ENCODE measurements around the gene MDFIC.

Gene MDFIC

DNA sequence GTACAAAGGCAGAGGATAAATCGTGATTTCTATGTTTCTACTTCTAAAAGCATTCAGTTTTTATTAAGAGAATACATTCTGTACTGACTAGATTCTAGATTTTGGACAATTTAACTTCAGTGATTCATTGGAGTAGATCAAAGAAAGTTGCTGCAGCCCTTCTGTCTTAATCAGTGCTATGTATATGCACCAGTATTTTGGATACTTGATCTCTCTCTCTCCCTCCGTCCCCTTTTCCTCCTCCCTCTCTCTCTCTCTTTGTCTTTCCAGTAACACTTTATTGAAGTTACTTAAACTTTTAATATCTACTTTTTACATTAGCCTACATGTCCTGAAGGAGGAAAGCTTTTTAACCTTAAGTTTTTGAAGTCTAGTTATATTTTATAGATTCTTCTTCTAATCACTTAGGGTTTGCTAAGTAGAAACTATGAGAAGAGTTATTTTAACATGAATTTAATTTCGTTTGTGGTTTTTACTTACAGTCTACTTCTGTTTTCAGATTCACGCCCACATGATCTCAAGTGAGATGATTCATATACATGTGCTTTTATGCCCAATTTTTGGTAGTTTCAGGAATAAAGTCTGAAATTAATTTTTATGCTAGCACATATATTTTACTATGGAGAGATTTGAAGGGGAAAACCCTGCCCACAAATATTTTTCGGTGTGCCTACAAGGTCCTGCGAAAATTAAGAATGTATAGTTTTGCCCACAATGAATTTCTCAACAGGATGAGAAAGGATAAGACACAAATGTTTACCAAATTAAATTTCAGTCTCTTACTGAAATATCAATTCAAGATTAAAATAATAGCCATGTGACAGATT lies 9.1 kb downstream of the MDFIC start:
- Histone ChIP-seq H3K36me3 (ENCODE audit: insufficient read depth, low read length) (no peaks in the 10 kb centered on the region), H3K27ac (peak overlapping the region; percentile 95), H3K9ac (ENCODE audit: insufficient read length) (peak overlapping the region; percentile 64), H3K9me3 (ENCODE audit: low read depth, low read length) (no peaks in the 10 kb centered on the region), H3K4me3 (peak overlapping the region; percentile 64)
- peak; percentile 73 for DNase-seq (ENCODE audit: low read depth, low spot score)
- TF ChIP-seq FOXP2 (optimal IDR thresholded peaks at IDR 0.05; ENCODE audit: control extremely low read depth, extremely low read length, insufficient read depth) = no peak
- TF ChIP-seq EZH2 (IDR thresholded peaks at IDR 0.05) = no peak
- no peak for TF ChIP-seq POLR2AphosphoS5 (IDR thresholded peaks at IDR 0.05; ENCODE audit: borderline replicate concordance, low read depth, low read length)

DNA sequence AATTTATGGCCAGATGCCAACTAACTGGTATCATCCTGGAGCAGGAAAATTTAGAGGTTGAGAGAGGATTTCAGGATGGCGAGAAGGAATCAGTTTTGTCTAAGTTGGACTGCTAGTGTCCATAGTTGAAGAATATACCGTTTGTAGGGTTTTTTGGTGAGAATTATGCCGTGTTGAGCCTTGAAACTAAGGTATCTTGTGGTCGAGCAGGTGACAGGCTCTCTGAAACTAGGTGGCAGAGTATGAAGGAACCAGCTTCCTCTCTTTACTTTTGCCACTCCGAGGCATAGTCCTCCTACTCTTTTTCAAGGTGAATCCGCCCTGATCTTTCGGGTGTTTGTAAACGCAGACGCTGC lies 9.7 kb downstream of the MDFIC start:
- H3K27ac ChIP-seq = peak overlapping the region; percentile 95
- no peak for DNase-seq (ENCODE audit: low read depth, low spot score)
- H3K9me3 ChIP-seq (ENCODE audit: low read depth, low read length) = no peaks in the 10 kb centered on the region
- H3K36me3 ChIP-seq (ENCODE audit: insufficient read depth, low read length) = no peaks in the 10 kb centered on the region
- no peak overlapping the region for H3K9ac ChIP-seq (ENCODE audit: insufficient read length)
- H3K4me3 ChIP-seq = peak overlapping the region; percentile 64
- TF ChIP-seq POLR2AphosphoS5 (IDR thresholded peaks at IDR 0.05; ENCODE audit: borderline replicate concordance, low read depth, low read length) (no peak), FOXP2 (optimal IDR thresholded peaks at IDR 0.05; ENCODE audit: control extremely low read depth, extremely low read length, insufficient read depth) (no peak), EZH2 (IDR thresholded peaks at IDR 0.05) (no peak)

DNA sequence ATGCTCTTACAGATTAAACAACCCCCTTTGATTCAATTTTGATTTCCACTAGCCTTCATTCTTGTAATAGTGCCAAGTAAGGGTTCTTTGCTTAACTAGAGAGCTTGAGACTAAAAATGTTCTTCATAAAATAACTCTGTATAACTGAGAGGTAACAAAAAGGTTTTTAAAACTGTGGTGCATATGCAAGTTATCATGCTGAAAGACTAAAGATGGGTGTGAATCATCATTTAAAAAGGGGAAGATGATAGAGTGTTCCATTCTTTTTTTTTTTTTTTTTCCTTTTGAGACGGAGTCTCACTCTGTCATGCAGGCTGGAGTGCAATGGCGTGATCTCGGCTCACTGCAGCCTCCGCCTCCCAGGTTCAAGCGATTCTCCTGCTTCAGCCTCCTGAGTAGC lies 11.1 kb downstream of the MDFIC start:
- H3K27ac ChIP-seq = no peak overlapping the region
- H3K9ac ChIP-seq (ENCODE audit: insufficient read length) = no peak overlapping the region
- H3K4me3 ChIP-seq = no peak overlapping the region
- TF ChIP-seq FOXP2 (optimal IDR thresholded peaks at IDR 0.05; ENCODE audit: control extremely low read depth, extremely low read length, insufficient read depth) (no peak), POLR2AphosphoS5 (IDR thresholded peaks at IDR 0.05; ENCODE audit: borderline replicate concordance, low read depth, low read length) (no peak), EZH2 (IDR thresholded peaks at IDR 0.05) (no peak)
- H3K9me3 ChIP-seq (ENCODE audit: low read depth, low read length) = no peaks in the 10 kb centered on the region
- DNase-seq (ENCODE audit: low read depth, low spot score) = no peak
- no peaks in the 10 kb centered on the region for H3K36me3 ChIP-seq (ENCODE audit: insufficient read depth, low read length)

DNA sequence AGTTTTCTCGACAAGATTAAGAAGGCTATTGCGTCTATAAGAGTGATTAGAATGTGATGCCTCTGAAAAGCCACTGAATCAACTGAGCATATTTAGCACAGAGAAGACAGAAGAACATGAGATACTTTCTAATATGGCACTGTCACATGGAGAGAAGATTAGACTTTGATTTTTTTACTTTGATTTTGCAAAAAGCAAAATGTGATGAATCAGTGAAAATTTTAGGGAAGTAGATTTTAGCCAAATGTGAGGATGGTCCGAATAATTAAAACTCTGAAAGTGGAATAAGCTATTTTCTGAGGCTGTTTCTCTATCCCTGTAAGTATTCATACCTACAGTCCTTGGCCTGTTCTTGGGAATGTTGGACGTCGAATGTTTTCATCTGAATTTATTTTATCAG lies 11.8 kb downstream of the MDFIC start:
- Histone ChIP-seq H3K9ac (ENCODE audit: insufficient read length) (no peak overlapping the region), H3K9me3 (ENCODE audit: low read depth, low read length) (no peaks in the 10 kb centered on the region), H3K27ac (no peak overlapping the region), H3K36me3 (ENCODE audit: insufficient read depth, low read length) (peaks cover 3% of the 10 kb centered on the region; the same call in 1 of the 2 replicates), H3K4me3 (no peak overlapping the region)
- no peak for DNase-seq (ENCODE audit: low read depth, low spot score)
- no peak for TF ChIP-seq EZH2 (IDR thresholded peaks at IDR 0.05)
- no peak for TF ChIP-seq POLR2AphosphoS5 (IDR thresholded peaks at IDR 0.05; ENCODE audit: borderline replicate concordance, low read depth, low read length)
- TF ChIP-seq FOXP2 (optimal IDR thresholded peaks at IDR 0.05; ENCODE audit: control extremely low read depth, extremely low read length, insufficient read depth) = no peak

DNA sequence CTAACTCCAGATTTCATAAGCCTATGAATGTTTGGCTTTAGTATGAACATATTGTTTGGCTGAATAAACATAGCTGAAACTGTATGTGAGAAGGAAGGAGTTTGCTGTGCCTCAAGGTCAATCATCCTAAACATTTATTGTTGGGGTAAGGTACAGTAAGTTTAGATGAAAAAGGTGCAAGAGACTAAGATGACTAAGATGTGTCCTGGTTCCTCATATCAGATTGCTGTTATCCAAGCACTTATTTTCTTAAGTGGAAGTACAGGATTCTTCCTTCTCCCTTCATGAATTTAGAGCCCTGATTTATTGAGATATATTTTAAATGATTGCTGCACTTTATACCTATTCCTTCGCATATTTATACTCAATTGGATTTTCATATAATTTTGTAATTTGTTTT lies 12.2 kb downstream of the MDFIC start:
- peaks cover 7% of the 10 kb centered on the region; the same call in 1 of the 2 replicates for H3K36me3 ChIP-seq (ENCODE audit: insufficient read depth, low read length)
- no peaks in the 10 kb centered on the region for H3K9me3 ChIP-seq (ENCODE audit: low read depth, low read length)
- TF ChIP-seq POLR2AphosphoS5 (IDR thresholded peaks at IDR 0.05; ENCODE audit: borderline replicate concordance, low read depth, low read length) (no peak), EZH2 (IDR thresholded peaks at IDR 0.05) (no peak), FOXP2 (optimal IDR thresholded peaks at IDR 0.05; ENCODE audit: control extremely low read depth, extremely low read length, insufficient read depth) (no peak)
- H3K4me3 ChIP-seq = no peak overlapping the region
- DNase-seq (ENCODE audit: low read depth, low spot score) = no peak
- no peak overlapping the region for H3K9ac ChIP-seq (ENCODE audit: insufficient read length)
- no peak overlapping the region for H3K27ac ChIP-seq

DNA sequence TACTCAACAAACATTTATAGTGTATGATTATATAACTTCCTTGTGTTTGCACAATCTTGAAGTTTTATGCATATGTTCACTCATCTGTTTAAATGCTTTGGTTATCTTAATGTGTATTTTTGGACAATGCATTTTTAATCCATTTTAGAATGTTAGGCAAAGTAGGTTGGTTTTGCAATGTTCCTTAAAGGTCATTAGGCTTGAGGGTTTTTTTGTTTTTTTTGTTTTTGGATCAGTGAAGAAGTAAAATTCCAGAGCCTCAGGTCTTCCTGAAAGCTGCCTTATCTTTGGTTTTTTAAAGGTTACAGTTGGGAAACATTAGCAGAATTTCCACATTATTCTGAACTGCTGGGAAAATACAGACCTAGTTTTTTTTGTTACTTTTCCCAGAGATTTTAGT lies 12.8 kb downstream of the MDFIC start:
- TF ChIP-seq FOXP2 (optimal IDR thresholded peaks at IDR 0.05; ENCODE audit: control extremely low read depth, extremely low read length, insufficient read depth) (no peak), EZH2 (IDR thresholded peaks at IDR 0.05) (no peak)
- no peaks in the 10 kb centered on the region for H3K9me3 ChIP-seq (ENCODE audit: low read depth, low read length)
- peak overlapping the region; percentile 26 for H3K9ac ChIP-seq (ENCODE audit: insufficient read length)
- no peak for DNase-seq (ENCODE audit: low read depth, low spot score)
- no peak overlapping the region for H3K27ac ChIP-seq
- peaks cover 7% of the 10 kb centered on the region; the same call in 1 of the 2 replicates for H3K36me3 ChIP-seq (ENCODE audit: insufficient read depth, low read length)
- peak overlapping the region; percentile 5; the same call in 1 of the 2 replicates for H3K4me3 ChIP-seq

DNA sequence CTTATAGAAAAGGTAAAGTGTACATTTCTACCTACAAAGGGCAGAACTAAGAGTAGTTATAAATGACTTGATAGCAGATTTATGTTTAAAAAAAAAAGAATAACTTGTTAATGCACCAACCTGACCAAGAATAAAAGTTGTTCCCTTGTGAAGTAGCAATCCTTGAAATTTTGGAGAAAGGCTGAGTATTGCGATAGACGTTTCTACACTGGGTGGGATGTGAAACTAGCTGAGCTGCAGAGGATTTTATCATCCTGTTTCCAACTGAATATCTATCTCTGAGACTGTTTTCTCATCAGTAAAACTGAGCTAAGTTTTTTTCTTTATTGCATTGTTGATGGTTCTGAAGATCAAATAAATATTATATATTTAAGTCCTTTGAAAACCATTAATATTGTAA lies 14.6 kb downstream of the MDFIC start:
- no peaks in the 10 kb centered on the region for H3K9me3 ChIP-seq (ENCODE audit: low read depth, low read length)
- peaks cover 7% of the 10 kb centered on the region; the same call in 1 of the 2 replicates for H3K36me3 ChIP-seq (ENCODE audit: insufficient read depth, low read length)
- DNase-seq (ENCODE audit: low read depth, low spot score) = no peak
- no peak overlapping the region for H3K9ac ChIP-seq (ENCODE audit: insufficient read length)
- H3K27ac ChIP-seq = no peak overlapping the region
- TF ChIP-seq FOXP2 (optimal IDR thresholded peaks at IDR 0.05; ENCODE audit: control extremely low read depth, extremely low read length, insufficient read depth) = no peak
- no peak for TF ChIP-seq POLR2AphosphoS5 (IDR thresholded peaks at IDR 0.05; ENCODE audit: borderline replicate concordance, low read depth, low read length)
- TF ChIP-seq EZH2 (IDR thresholded peaks at IDR 0.05) = no peak
- no peak overlapping the region for H3K4me3 ChIP-seq

DNA sequence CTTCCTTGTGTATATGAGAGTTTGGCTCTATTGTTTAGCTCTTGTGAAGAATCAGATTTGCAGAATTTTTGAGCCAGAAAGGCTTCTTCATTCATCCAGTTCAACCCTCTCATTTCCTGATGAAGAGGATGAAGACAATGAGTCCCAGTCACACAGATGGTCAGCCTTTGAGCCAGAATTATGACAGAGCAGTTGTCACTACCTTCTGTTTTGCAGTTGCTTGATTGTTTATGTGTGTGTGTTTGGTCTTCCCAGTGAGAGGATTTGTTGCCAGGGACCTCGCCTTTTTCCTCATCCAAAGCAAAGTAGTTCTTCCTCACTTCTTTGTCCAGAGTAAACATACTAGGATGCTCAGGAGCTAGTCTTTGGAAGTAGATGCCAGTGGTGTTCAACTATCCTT lies 15.6 kb downstream of the MDFIC start:
- TF ChIP-seq EZH2 (IDR thresholded peaks at IDR 0.05) = no peak
- Histone ChIP-seq H3K9ac (ENCODE audit: insufficient read length) (no peak overlapping the region), H3K9me3 (ENCODE audit: low read depth, low read length) (no peaks in the 10 kb centered on the region), H3K27ac (no peak overlapping the region), H3K4me3 (no peak overlapping the region), H3K36me3 (ENCODE audit: insufficient read depth, low read length) (peaks cover 14% of the 10 kb centered on the region)
- DNase-seq (ENCODE audit: low read depth, low spot score) = no peak

DNA sequence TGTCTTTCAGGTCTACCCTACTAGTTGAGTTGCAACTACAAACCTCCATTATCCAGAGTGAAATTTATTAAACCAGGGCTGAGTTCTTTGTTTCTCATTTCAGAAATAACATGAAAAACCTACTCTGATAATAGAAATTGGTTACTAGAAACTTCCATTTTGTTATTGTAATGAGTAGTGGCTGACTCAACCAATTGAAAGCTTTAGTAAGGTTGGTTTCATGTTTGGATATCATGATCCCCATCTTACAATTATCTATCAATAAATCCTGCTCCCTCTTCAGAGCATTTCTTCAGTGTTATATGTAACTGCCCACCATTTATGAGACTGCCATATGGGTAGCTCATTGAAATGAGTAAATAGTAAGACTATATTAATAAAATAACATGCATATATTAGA lies 16.9 kb downstream of the MDFIC start:
- Histone ChIP-seq H3K4me3 (no peak overlapping the region), H3K9me3 (ENCODE audit: low read depth, low read length) (no peaks in the 10 kb centered on the region), H3K36me3 (ENCODE audit: insufficient read depth, low read length) (peaks cover 17% of the 10 kb centered on the region), H3K27ac (no peak overlapping the region), H3K9ac (ENCODE audit: insufficient read length) (no peak overlapping the region)
- DNase-seq (ENCODE audit: low read depth, low spot score) = no peak
- TF ChIP-seq EZH2 (IDR thresholded peaks at IDR 0.05) (no peak), FOXP2 (optimal IDR thresholded peaks at IDR 0.05; ENCODE audit: control extremely low read depth, extremely low read length, insufficient read depth) (no peak), POLR2AphosphoS5 (IDR thresholded peaks at IDR 0.05; ENCODE audit: borderline replicate concordance, low read depth, low read length) (no peak)

Measured in SK-N-MC (cell line).